HepG2 (cell line): Measurements from ENCODE around the gene SEPTIN12. TPM values are rescaled to one million over a fixed set of nuclear protein-coding genes. Genes with fewer than 3 reads are reported as not detected.

ENCODE experiments used
- ATM ChIP-seq: fragments of 450-650 bp; IDR thresholded peaks from 2 replicates; pipeline ENCODE4 v1.7.1; 2017; ENCODE audit warnings: mild to moderate bottlenecking, borderline replicate concordance
- BORCS8-MEF2B ChIP-seq: sonication (generic); formaldehyde crosslinking; IDR thresholded peaks from 2 replicates; pipeline ENCODE4 v1.8.0; 2022; ENCODE audit warnings: mild to moderate bottlenecking, missing genetic modification reagents
- ELF4 ChIP-seq: sonication (generic); formaldehyde crosslinking; IDR thresholded peaks from 2 replicates; pipeline ENCODE4 v1.5.0; 2020; ENCODE audit warnings: missing genetic modification reagents, mild to moderate bottlenecking, moderate library complexity, borderline replicate concordance
- FOXA3 ChIP-seq: IDR thresholded peaks from 2 replicates; pipeline ENCODE4 v1.6.1; 2016; ENCODE audit warnings: missing genetic modification reagents, missing compliant biosample characterization
- GABPB1 ChIP-seq: IDR thresholded peaks from 2 replicates; pipeline ENCODE4 v1.6.1; 2016; ENCODE audit warnings: mild to moderate bottlenecking, missing genetic modification reagents, moderate library complexity, missing compliant biosample characterization
- GATAD1 ChIP-seq: IDR thresholded peaks from 2 replicates; pipeline ENCODE4 v1.6.1; 2016; ENCODE audit warnings: missing genetic modification reagents, missing compliant biosample characterization
- KDM2A ChIP-seq: sonication (generic); formaldehyde crosslinking; IDR thresholded peaks from 2 replicates; pipeline ENCODE4 v1.4.0; 2020; ENCODE audit warnings: low read depth, missing genetic modification reagents, borderline replicate concordance
- KDM5A ChIP-seq: fragments of 200-600 bp; sonication (generic); IDR thresholded peaks from 2 replicates; pipeline ENCODE4 v1.7.0; 2018; ENCODE audit warnings: antibody characterized with exemption, mild to moderate bottlenecking, low read length, borderline replicate concordance
- MED1 ChIP-seq: sonication (generic); formaldehyde crosslinking; IDR thresholded peaks from 2 replicates; pipeline ENCODE4 v1.4.0; 2020; ENCODE audit warnings: missing genetic modification reagents
- MLX ChIP-seq: IDR thresholded peaks from 2 replicates; pipeline ENCODE4 v1.6.1; 2016
- NONO ChIP-seq, 2 experiments: fragments of 450-650 bp in 1 of 2; sonication (generic) in 1 of 2; formaldehyde crosslinking in 1 of 2; IDR thresholded peaks in 1 of 2; conservative IDR thresholded peaks in 1 of 2; 2 replicates each; pipeline versions ENCODE4 v1.6.1 to v1.8.0; 2017 to 2022; ENCODE audit warnings: mild to moderate bottlenecking in 1 of 2, missing genetic modification reagents in 1 of 2, moderate library complexity in 1 of 2
- PCBP2 ChIP-seq: fragments of 200-400 bp; formaldehyde crosslinking; optimal IDR thresholded peaks from 2 replicates; pipeline ENCODE3; 2018; ENCODE audit warnings: low read length, low read depth; ENCODE audit not compliant: poor library complexity, severe bottlenecking
- RAD51 ChIP-seq: fragments of 450-650 bp; IDR thresholded peaks from 2 replicates; pipeline ENCODE4 v1.6.1; 2016; ENCODE audit warnings: borderline replicate concordance
- TBP ChIP-seq: sonication (generic); formaldehyde crosslinking; IDR thresholded peaks from 2 replicates; pipeline ENCODE4 v1.5.0; 2020; ENCODE audit warnings: missing genetic modification reagents
- THAP9 ChIP-seq: sonication (generic); formaldehyde crosslinking; IDR thresholded peaks from 2 replicates; pipeline ENCODE4; 2020; ENCODE audit warnings: missing genetic modification reagents, mild to moderate bottlenecking, borderline replicate concordance
- ZNF12 ChIP-seq: sonication (generic); formaldehyde crosslinking; IDR thresholded peaks from 2 replicates; pipeline ENCODE4 v1.5.0; 2020; ENCODE audit warnings: missing genetic modification reagents
- ZNF205 ChIP-seq: IDR thresholded peaks from 2 replicates; pipeline ENCODE4 v1.6.1; 2018; ENCODE audit warnings: missing biosample characterization, missing genetic modification reagents
- ZNF567 ChIP-seq: sonication (generic); formaldehyde crosslinking; IDR thresholded peaks from 2 replicates; pipeline ENCODE4 v1.8.1; 2023; ENCODE audit warnings: mild to moderate bottlenecking, missing genetic modification reagents, borderline replicate concordance
- ZNF839 ChIP-seq: sonication (generic); formaldehyde crosslinking; IDR thresholded peaks from 2 replicates; pipeline ENCODE4 v1.4.0; 2020; ENCODE audit warnings: missing genetic modification reagents, mild to moderate bottlenecking, borderline replicate concordance
- ZSCAN29 ChIP-seq: sonication (generic); formaldehyde crosslinking; conservative IDR thresholded peaks from 2 replicates; pipeline ENCODE4 v1.4.0; 2020; ENCODE audit warnings: mild to moderate bottlenecking, missing genetic modification reagents
- polyA plus RNA-seq, 8 experiments: library from polyadenylated mRNA; depleted of rRNA in 3 of 8; stranded (reverse) in 7 of 8; unstranded in 1 of 8; fragments of >200 nt; fragmentation: Illumina TruSeq in 4 of 8; extraction: Trizol in 4 of 8; gene quantifications; 2 replicates each; pipeline versions ENCODE4 v1.2.1 to v1.2.3, GENCODE V29; 2011 to 2016; ENCODE audit warnings: low read depth in 4 of 8, missing spikeins in 1 of 8, mixed read lengths in 1 of 8; ENCODE audit not compliant: insufficient read depth in 1 of 8
- total RNA-seq, 5 experiments: library from RNA; depleted of rRNA; stranded (reverse); fragments of >200 nt; fragmentation: Illumina TruSeq; extraction: Trizol; gene quantifications; 2 replicates each; pipeline ENCODE4 v1.2.3, GENCODE V29; 2016; ENCODE audit warnings: low read depth in 1 of 5
- TF ChIP-seq, protein P1 (sequence below): sonication (generic); formaldehyde crosslinking; IDR thresholded peaks from 2 replicates; pipeline ENCODE4 v1.4.0; 2020; ENCODE audit warnings: missing genetic modification reagents, borderline replicate concordance
- TF ChIP-seq, protein P2 (sequence below): IDR thresholded peaks from 2 replicates; pipeline ENCODE4 v1.6.1; 2016; ENCODE audit warnings: low read depth

SEPTIN12 gene
- total and polyA plus RNA-seq, 2 of the 13 experiments (the other 11 are each of a cell fraction or from before 2014, with no cell fraction given) = 0.22 TPM; not detected in 1

- TF ChIP-seq THAP9 (CRISPR knock-in tag) (0 out of 2 replicates have a peak, but pooled peaks have one; percentile 20), RAD51 (no peak), BORCS8-MEF2B (CRISPR knock-in tag) (no peak), MLX (peak; percentile 71), GATAD1 (CRISPR knock-in tag) (peak; percentile 75), ZSCAN29 (CRISPR knock-in tag) (0 out of 2 replicates have a peak, but pooled peaks have one; percentile 57), ATM (no peak), MED1 (peak; percentile 70; the same call in 1 of the 2 replicates), ELF4 (CRISPR knock-in tag) (peak; percentile 73; the same call in 1 of the 2 replicates), GABPB1 (CRISPR knock-in tag) (peak; percentile 96), ZNF567 (CRISPR knock-in tag) (no peak), NONO (IDR thresholded peaks at IDR 0.05) (no peak), NONO (CRISPR knock-in tag; conservative IDR thresholded peaks at IDR 0.05) (peak; percentile 77; the same call in 1 of the 2 replicates), ZNF12 (CRISPR knock-in tag) (peak; percentile 16; the same call in 1 of the 2 replicates), PCBP2 (no peak), TBP (no peak), FOXA3 (CRISPR knock-in tag) (peak; percentile 47), KDM2A (CRISPR knock-in tag) (peak; percentile 38), ZNF205 (CRISPR knock-in tag) (peak; percentile 20; the same call in 1 of the 2 replicates), KDM5A (no peak; the same call in 1 of the 2 replicates), ZNF839 (no peak)
- TF ChIP-seq, protein P1, sequence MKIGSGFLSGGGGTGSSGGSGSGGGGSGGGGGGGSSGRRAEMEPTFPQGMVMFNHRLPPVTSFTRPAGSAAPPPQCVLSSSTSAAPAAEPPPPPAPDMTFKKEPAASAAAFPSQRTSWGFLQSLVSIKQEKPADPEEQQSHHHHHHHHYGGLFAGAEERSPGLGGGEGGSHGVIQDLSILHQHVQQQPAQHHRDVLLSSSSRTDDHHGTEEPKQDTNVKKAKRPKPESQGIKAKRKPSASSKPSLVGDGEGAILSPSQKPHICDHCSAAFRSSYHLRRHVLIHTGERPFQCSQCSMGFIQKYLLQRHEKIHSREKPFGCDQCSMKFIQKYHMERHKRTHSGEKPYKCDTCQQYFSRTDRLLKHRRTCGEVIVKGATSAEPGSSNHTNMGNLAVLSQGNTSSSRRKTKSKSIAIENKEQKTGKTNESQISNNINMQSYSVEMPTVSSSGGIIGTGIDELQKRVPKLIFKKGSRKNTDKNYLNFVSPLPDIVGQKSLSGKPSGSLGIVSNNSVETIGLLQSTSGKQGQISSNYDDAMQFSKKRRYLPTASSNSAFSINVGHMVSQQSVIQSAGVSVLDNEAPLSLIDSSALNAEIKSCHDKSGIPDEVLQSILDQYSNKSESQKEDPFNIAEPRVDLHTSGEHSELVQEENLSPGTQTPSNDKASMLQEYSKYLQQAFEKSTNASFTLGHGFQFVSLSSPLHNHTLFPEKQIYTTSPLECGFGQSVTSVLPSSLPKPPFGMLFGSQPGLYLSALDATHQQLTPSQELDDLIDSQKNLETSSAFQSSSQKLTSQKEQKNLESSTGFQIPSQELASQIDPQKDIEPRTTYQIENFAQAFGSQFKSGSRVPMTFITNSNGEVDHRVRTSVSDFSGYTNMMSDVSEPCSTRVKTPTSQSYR (CRISPR knock-in tag) = no peak; the same call in 1 of the 2 replicates
- TF ChIP-seq, protein P2, sequence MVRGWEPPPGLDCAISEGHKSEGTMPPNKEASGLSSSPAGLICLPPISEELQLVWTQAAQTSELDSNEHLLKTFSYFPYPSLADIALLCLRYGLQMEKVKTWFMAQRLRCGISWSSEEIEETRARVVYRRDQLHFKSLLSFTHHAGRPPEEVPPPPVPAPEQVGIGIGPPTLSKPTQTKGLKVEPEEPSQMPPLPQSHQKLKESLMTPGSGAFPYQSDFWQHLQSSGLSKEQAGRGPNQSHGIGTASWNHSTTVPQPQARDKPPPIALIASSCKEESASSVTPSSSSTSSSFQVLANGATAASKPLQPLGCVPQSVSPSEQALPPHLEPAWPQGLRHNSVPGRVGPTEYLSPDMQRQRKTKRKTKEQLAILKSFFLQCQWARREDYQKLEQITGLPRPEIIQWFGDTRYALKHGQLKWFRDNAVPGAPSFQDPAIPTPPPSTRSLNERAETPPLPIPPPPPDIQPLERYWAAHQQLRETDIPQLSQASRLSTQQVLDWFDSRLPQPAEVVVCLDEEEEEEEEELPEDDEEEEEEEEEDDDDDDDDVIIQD = no peak
Observed at GRCh38 chr16:4768549-4769305, 19.4 kb downstream of the SEPTIN12 start (continued).
